Activated CD4-positive, alpha-beta memory T cell treated with anti-CD3 and anti-CD28 coated beads for 36 hours (primary cell): ENCODE data around the gene CFAP119. TPM values are rescaled to one million over a fixed set of nuclear protein-coding genes. Genes with fewer than 3 reads are reported as not detected.

ENCODE experiments used
- CTCF ChIA-PET: fragments of 350-600 bp; sonication (Branson Sonifier 250); formaldehyde crosslinking; loops from one replicate; lab custom pipeline; 2021; ENCODE audit warnings: antibody characterized with exemption, inconsistent platforms; lab: Charles Lee
- POLR2A ChIA-PET: fragments of 350-600 bp; sonication (Branson Sonifier 250); formaldehyde crosslinking; loops from one replicate; lab custom pipeline; 2021; ENCODE audit warnings: antibody characterized with exemption; lab: Charles Lee
- DNase-seq: peaks from one replicate; pipeline ENCODE4 v3.0.0-alpha.2; 2020
- H3K27ac Mint-ChIP-seq: one replicate; pipeline ENCODE4 v1.8.0; 2021; ENCODE audit warnings: mixed read lengths
- H3K27me3 Mint-ChIP-seq: one replicate; pipeline ENCODE4 v1.8.0; 2021; ENCODE audit warnings: mixed read lengths
- H3K36me3 Mint-ChIP-seq: one replicate; pipeline ENCODE4 v1.8.0; 2021; ENCODE audit warnings: mixed read lengths
- H3K4me1 Mint-ChIP-seq: one replicate; pipeline ENCODE4 v1.8.0; 2021; ENCODE audit warnings: low read depth, mixed read lengths
- H3K4me3 Mint-ChIP-seq: one replicate; pipeline ENCODE4 v1.8.0; 2021; ENCODE audit warnings: mild to moderate bottlenecking, mixed read lengths
- H3K9me3 Mint-ChIP-seq: one replicate; pipeline ENCODE4 v1.8.0; 2021; ENCODE audit warnings: mixed read lengths
- intact Hi-C: fragments of 100-400 bp; cut with micrococcal nuclease; formaldehyde crosslinking; loops from one replicate; pipeline ENCODE4 v1.15.1; 2023
- total RNA-seq, 2 experiments: library from RNA; stranded (reverse); gene quantifications; one replicate each; pipeline ENCODE4 v1.2.3, GENCODE V29; 2021

The CFAP119 gene
- total RNA-seq, 2 experiments from 2014 or later: 3.8 to 4.9 TPM

DNA sequence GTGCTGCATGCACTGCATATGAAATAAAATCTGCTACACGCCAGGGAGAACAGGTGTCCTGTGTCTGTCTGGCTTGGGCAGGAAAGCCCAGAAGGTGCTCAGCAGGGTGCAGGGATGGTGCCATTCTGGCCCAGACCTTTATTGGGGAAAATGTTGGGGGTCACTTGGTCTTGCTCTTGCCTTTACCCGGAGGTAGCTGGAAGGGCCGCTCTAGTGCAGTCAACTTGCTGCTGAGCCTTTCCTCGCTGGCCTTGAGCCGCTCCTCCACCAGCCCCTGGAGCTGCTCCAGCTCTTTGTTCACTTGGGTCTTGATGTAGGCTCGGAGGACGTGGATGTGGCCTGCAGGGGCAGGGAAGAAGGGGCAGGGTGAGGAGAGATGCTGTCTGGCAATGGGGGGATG is 4.5 kb downstream of the CFAP119 start:
- peaks cover 10% of the 10 kb centered on the region for H3K4me1 Mint-ChIP-seq
- DNase-seq: no peak
- ChIA-PET CTCF (no interaction called here), POLR2A (interaction anchor here (1.0 kb wide), 1 partner anchor 9 kb away, joined by 7 read pairs; the partner anchor contains the start of gene PHKG2)
- no peak overlapping the region for H3K4me3 Mint-ChIP-seq
- H3K9me3 Mint-ChIP-seq: no peaks in the 10 kb centered on the region
- peaks cover 3% of the 10 kb centered on the region for H3K36me3 Mint-ChIP-seq
- intact Hi-C loops: no loop called here
- no peaks in the 10 kb centered on the region for H3K27me3 Mint-ChIP-seq
- H3K27ac Mint-ChIP-seq: no peak overlapping the region

DNA sequence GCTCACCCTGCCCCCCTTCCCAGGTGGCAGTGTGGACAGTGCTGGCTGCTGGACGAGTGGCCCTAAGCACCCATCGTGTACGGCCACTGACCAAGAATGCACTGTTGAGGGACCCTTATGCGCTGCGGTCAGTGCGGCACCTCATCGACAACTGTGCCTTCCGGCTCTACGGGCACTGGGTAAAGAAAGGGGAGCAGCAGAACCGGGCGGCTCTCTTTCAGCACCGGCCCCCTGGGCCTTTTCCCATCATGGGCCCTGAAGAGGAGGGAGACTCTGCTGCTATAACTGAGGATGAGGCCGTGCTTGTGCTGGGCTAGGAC is 5.1 kb downstream of the CFAP119 start:
- ChIA-PET CTCF (no interaction called here), POLR2A (no interaction called here)
- H3K36me3 Mint-ChIP-seq: peaks cover 3% of the 10 kb centered on the region
- H3K4me3 Mint-ChIP-seq: no peak overlapping the region
- no peaks in the 10 kb centered on the region for H3K9me3 Mint-ChIP-seq
- H3K27ac Mint-ChIP-seq: no peak overlapping the region
- intact Hi-C loops: no loop called here
- no peaks in the 10 kb centered on the region for H3K27me3 Mint-ChIP-seq
- H3K4me1 Mint-ChIP-seq: peaks cover 10% of the 10 kb centered on the region
- DNase-seq: no peak

DNA sequence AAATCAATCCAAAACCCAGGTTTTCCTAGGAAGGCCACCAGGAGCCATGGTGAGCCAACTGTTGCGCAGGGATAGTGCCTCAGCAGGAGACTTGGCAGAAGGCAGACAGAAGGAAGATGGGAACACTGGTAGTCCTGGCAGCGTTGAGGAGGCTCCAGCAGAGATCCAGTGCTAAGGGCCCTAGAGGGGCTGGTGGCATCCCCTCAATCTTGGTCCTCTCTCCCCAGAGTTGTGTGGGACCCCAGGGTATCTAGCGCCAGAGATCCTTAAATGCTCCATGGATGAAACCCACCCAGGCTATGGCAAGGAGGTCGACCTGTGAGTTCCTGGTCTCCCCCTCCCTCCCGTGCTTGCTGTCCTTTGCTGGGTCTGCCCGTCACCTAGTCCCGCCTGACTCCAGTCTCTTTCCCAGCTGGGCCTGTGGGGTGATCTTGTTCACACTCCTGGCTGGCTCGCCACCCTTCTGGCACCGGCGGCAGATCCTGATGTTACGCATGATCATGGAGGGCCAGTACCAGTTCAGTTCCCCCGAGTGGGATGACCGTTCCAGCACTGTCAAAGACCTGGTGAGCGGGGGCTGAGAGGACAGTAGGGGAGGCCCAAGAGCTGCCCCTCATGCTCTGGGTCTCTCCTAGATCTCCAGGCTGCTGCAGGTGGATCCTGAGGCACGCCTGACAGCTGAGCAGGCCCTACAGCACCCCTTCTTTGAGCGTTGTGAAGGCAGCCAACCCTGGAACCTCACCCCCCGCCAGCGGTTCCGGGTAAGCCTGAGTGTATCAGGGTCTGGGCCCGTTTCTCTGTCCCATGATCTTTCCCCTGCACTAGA is 5.7 kb downstream of the CFAP119 start:
- H3K4me1 Mint-ChIP-seq: peaks cover 9% of the 10 kb centered on the region
- DNase-seq: no peak
- ChIA-PET POLR2A (no interaction called here), CTCF (no interaction called here)
- H3K36me3 Mint-ChIP-seq: peaks cover 9% of the 10 kb centered on the region
- H3K9me3 Mint-ChIP-seq: no peaks in the 10 kb centered on the region
- no peak overlapping the region for H3K4me3 Mint-ChIP-seq
- intact Hi-C loops: no loop called here
- no peak overlapping the region for H3K27ac Mint-ChIP-seq
- H3K27me3 Mint-ChIP-seq: no peaks in the 10 kb centered on the region

DNA sequence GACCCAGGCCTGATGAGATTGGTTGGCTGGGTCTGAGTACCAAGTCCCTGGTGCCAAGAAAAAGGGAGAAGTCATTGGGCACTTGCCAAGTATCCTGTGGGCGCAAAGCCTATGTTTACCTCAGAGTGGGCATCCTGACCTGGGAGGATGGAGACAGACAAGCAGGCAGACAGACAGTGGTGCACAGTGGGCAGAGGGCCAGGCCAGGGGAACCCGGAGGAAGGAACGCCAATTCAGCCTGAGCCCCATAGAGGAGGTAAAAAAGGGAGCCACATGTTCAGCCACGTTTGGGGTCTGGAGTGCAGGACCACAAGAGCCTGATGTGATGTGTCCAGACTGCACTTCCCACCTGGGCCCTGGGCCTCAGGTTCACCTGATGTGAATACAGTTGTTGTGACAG is 8.3 kb downstream of the CFAP119 start:
- ChIA-PET POLR2A (no interaction called here), CTCF (no interaction called here)
- no peaks in the 10 kb centered on the region for H3K27me3 Mint-ChIP-seq
- H3K36me3 Mint-ChIP-seq: peaks cover 14% of the 10 kb centered on the region
- intact Hi-C loops: no loop called here
- DNase-seq: no peak
- peak overlapping the region; percentile 10 for H3K27ac Mint-ChIP-seq
- no peak overlapping the region for H3K4me3 Mint-ChIP-seq
- peaks cover 11% of the 10 kb centered on the region for H3K4me1 Mint-ChIP-seq
- no peaks in the 10 kb centered on the region for H3K9me3 Mint-ChIP-seq

DNA sequence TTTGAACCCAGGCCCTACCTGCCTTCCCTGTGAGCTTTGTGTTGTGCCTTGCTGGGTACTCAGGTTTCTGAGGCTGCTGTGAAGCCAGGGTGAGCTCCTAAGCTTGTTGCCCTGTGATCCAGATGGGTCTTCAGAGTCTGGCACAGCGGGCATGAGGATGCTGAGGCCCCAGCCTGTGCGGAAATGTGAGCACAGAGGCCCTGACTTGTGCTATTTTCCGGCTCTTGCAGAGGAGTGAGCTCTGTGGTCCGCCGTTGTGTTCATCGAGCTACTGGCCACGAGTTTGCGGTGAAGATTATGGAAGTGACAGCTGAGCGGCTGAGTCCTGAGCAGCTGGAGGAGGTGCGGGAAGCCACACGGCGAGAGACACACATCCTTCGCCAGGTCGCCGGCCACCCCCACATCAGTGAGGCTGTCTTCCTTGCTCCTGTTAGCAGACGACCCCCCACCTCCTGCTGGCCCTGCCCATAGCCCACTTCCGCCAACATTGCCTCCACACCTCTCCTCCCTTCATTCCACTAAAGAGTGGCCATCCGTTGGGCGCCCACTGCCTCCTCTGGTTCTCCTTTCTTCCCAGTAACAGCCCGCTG is 10.9 kb downstream of the CFAP119 start:
- Mint-ChIP-seq H3K36me3 (peaks cover 14% of the 10 kb centered on the region), H3K4me1 (peaks cover 20% of the 10 kb centered on the region), H3K27me3 (no peaks in the 10 kb centered on the region), H3K9me3 (no peaks in the 10 kb centered on the region), H3K4me3 (no peak overlapping the region), H3K27ac (no peak overlapping the region)
- POLR2A ChIA-PET: interaction anchor here (1.3 kb wide), 1 partner anchor 9 kb away, joined by 3 read pairs; no protein-coding TSS in a partner anchor
- intact Hi-C loops: no loop called here
- CTCF ChIA-PET: no interaction called here
- DNase-seq: no peak

DNA sequence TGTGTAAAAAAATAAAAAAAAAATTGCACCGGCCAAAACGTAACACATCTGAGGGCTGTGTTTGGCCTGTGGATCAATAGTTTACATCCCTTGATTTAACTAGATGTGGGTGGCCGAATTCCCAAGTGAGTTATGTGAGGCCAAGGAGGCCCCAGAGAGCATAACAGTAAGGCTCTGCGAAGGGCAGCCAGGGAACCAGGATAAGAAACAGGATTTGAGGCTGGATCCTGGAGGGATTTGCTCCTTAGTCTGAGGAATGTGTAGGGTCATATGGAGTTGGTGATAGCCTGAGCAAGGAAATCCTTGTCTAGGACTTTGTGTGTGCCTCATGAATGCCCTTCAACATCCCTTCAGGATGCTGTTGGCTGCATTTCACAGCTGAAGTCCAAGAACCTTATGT is 11.7 kb downstream of the CFAP119 start:
- DNase-seq: no peak
- Mint-ChIP-seq H3K4me1 (peaks cover 20% of the 10 kb centered on the region), H3K4me3 (peak overlapping the region; percentile 91), H3K9me3 (no peaks in the 10 kb centered on the region), H3K27me3 (no peaks in the 10 kb centered on the region), H3K27ac (no peak overlapping the region), H3K36me3 (peaks cover 11% of the 10 kb centered on the region)
- CTCF ChIA-PET: interaction anchor here (1.0 kb wide), 1 partner anchor 95 kb away, joined by 3 read pairs; no protein-coding TSS in a partner anchor
- POLR2A ChIA-PET: interaction anchor here (1.3 kb wide), 1 partner anchor 10 kb away, joined by 3 read pairs; no protein-coding TSS in a partner anchor
- intact Hi-C loops: no loop called here

DNA sequence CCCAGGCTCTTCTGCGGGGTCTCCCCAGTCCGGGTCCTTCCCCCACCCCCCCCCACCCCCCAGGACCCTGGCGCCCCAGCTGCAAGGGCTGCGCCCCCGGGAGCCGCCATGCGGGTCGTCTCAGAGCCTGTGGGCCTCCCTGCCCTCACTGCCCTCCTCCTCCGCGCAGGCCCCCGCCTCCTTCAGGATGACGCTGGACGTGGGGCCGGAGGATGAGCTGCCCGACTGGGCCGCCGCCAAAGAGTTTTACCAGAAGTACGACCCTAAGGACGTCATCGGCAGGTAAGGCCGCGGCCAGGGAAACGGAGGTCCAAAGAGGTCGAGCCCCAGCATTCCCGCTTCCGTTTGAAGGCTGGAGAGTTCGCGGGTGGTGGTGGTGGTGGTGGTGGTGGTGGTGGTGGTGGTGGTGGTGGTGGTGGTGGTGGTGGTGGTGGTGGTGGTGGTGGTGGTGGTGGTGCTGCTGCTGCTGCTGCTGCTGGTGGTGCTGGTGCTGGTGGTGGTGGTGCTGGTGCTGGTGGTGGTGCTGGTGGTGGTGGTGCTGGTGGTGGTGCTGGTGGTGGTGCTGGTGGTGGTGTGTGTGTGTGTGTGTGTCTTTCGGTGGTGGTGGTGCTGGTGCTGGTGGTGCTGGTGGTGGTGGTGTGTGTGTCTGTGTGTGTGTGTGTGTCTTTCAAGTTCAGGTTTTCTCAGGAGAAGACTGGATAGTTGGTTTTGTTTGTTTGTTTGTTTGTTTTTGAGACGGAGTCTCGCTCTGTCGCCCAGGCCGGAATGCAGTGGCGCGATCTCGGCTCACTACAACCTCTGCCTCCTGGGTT is 13.0 kb downstream of the CFAP119 start:
- H3K27me3 Mint-ChIP-seq: no peaks in the 10 kb centered on the region
- H3K9me3 Mint-ChIP-seq: no peaks in the 10 kb centered on the region
- peak overlapping the region; percentile 60 for H3K27ac Mint-ChIP-seq
- DNase-seq: peak; percentile 46
- intact Hi-C loops: loop anchor here (1.0 to 5.0 kb wide), 6 partner anchors 13 to 283 kb away; partner anchors contain the start of genes CFAP119, FBRS, FBXL19 and RNF40
- ChIA-PET CTCF (interaction anchor here (1.4 to 1.6 kb wide), 3 partner anchors 66 to 154 kb away, joined by 4 to 13 read pairs (median 6); no protein-coding TSS in a partner anchor), POLR2A (interaction anchor here (0.9 to 2.7 kb wide), 8 partner anchors 9 to 66 kb away, joined by 3 to 7 read pairs (median 4); no protein-coding TSS in a partner anchor)
- H3K4me1 Mint-ChIP-seq: peaks cover 20% of the 10 kb centered on the region
- H3K4me3 Mint-ChIP-seq: peak overlapping the region; percentile 91
- H3K36me3 Mint-ChIP-seq: peaks cover 11% of the 10 kb centered on the region

DNA sequence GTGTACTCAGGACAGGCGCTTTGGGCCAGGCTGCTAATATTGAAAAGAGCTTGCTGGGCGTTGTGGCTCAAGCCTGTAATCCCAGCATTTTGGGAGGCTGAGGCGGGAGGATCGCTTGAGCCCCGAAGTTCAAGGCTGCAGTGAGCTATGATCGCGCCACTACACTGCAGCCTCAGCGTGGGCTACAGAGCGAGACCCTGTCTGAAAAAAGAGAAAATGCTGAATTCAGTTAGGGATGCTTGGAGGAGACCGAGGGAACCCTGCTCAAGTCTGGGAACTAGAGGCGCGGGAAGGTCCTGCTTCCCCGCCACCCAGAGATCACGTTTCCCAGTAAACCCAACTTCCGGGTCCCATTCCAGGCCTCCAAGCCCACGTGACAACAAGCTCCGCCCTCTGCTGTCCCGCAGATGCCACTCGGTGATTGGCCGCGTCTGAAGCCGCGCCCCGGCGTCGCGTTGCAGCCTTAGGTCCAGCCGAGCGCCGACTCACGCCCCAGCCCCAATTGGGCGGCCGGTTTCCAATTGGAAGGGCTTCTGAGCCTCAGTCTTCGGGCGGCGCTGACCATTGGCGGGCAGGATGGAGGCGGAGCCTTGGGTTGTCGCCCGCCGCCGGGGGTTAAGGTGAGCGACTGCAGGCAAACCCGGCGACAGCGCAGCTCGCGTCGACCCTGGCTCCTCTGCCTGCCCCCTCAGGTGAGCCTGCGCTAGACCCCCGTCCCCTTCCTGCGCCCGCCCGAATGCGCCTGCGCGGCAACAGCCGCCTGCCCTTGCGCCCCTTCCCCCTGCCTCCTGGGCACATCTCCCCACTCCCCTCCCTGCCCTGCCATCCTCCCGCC is 13.8 kb downstream of the CFAP119 start, which contains the start of gene PHKG2:
TSS of gene PHKG2 (plus strand) at position 627 of the 835 bp plus-strand sequence. CDS start 396 bp downstream, outside the sequence.
- Mint-ChIP-seq H3K27ac (peak within 1 kb of the TSS; percentile 77), H3K4me1 (peaks cover 23% of the 10 kb centered on the region), H3K36me3 (peaks cover 16% of the 10 kb centered on the region), H3K27me3 (no peaks in the 10 kb centered on the region), H3K9me3 (no peaks in the 10 kb centered on the region), H3K4me3 (peak within 1 kb of the TSS; percentile 91)
- ChIA-PET POLR2A (interaction anchor here (0.9 to 2.7 kb wide), 8 partner anchors 9 to 67 kb away, joined by 3 to 7 read pairs (median 4); no protein-coding TSS in a partner anchor), CTCF (interaction anchor here (0.9 to 1.6 kb wide), 6 partner anchors 13 to 194 kb away, joined by 3 to 13 read pairs (median 4); no protein-coding TSS in a partner anchor)
- DNase-seq: peak; percentile 99
- intact Hi-C loops: loop anchor here (1.0 to 5.0 kb wide), 6 partner anchors 14 to 284 kb away; partner anchors contain the start of genes CFAP119, FBRS, FBXL19 and RNF40

DNA sequence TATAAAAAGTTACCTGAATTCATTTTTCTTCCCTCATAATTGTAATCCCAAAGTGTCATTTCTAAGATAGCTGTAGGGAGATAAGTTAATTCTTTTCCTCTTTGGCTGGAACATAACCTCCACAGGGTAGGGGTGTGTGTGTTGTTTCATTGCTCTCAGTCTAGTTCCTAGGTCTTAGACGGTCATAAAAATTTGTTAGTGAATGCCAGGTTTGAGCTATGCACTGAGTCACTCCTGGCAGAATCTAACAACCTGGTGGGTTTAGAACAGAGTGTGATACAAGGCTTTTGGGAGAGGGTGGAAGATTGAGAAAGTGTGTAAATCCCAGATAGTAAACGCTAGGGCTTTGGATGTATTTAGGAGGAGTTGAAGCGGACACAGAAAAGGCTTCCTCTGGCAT is 14.5 kb downstream of the CFAP119 start:
- intact Hi-C loops: loop anchor here (5.0 kb wide), 2 partner anchors 90 to 285 kb away; partner anchors contain the start of genes FBRS and STX4
- H3K27me3 Mint-ChIP-seq: no peaks in the 10 kb centered on the region
- peak overlapping the region; percentile 77 for H3K27ac Mint-ChIP-seq

DNA sequence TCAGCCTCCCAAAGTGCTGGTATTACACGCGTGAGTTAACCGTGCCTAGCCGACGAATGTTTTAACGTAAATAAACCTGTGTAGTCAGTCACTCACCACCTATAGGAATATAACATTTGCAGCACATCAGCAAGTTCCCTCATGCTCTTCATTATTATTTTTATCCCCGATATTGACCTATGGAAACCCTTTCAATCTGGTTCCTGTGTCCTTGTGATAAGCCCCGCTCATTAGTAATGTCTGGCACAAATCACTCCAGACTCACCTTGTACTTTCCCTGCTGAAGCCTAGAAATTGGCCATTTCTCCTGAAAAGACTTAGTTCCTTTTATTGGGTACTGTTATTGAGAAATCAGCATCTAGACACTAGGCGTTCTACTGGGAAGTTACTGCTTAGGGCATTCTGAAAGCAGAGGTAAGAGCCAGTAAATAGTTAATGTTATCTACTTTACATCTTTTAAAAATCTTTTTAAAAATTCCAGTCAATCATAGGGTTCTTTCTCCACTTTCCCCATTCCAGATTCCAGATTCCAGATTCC is 15.2 kb downstream of the CFAP119 start:
- no peaks in the 10 kb centered on the region for H3K9me3 Mint-ChIP-seq
- DNase-seq: no peak
- CTCF ChIA-PET: interaction anchor here (0.6 to 1.6 kb wide), 4 partner anchors 68 to 342 kb away, joined by 3 to 13 read pairs (median 4); no protein-coding TSS in a partner anchor
- intact Hi-C loops: loop anchor here (5.0 kb wide), 2 partner anchors 89 to 286 kb away; partner anchors contain the start of genes FBRS and STX4
- no peak overlapping the region for H3K4me3 Mint-ChIP-seq
- POLR2A ChIA-PET: no interaction called here
- no peak overlapping the region for H3K27ac Mint-ChIP-seq
- H3K36me3 Mint-ChIP-seq: peaks cover 20% of the 10 kb centered on the region
- no peaks in the 10 kb centered on the region for H3K27me3 Mint-ChIP-seq
- H3K4me1 Mint-ChIP-seq: peaks cover 24% of the 10 kb centered on the region

More for the DNA sequence above, 14.5 kb downstream of the CFAP119 start:
- ChIA-PET CTCF (interaction anchor here (0.6 to 1.6 kb wide), 7 partner anchors 12 to 343 kb away, joined by 3 to 13 read pairs (median 4); no protein-coding TSS in a partner anchor), POLR2A (interaction anchor here (0.9 to 2.7 kb wide), 6 partner anchors 9 to 67 kb away, joined by 3 to 7 read pairs (median 4); no protein-coding TSS in a partner anchor)
- no peak for DNase-seq
- Mint-ChIP-seq H3K9me3 (no peaks in the 10 kb centered on the region), H3K4me3 (peak overlapping the region; percentile 91), H3K36me3 (peaks cover 16% of the 10 kb centered on the region), H3K4me1 (peaks cover 23% of the 10 kb centered on the region)
